AG04449 (cell line): Measurements from ENCODE around the gene IFT57.

ENCODE experiments used
- CTCF ChIA-PET: fragments of 350-600 bp; formaldehyde crosslinking; extraction: SDS; loops from one replicate; lab custom pipeline; 2021; ENCODE audit warnings: antibody characterized with exemption; lab: Yijun Ruan, JAX
- POLR2A ChIA-PET: fragments of 400-600, 350-600 bp; formaldehyde crosslinking; extraction: SDS; loops from one replicate; lab custom pipeline; 2020; ENCODE audit warnings: antibody characterized with exemption, inconsistent platforms; lab: Yijun Ruan, JAX
- DNase-seq: peaks from one replicate; pipeline ENCODE4 v3.0.0-alpha.2; 2010; ENCODE audit warnings: low read depth, low spot score
- H3K4me3 ChIP-seq: 2 replicates; pipeline ENCODE4 v1.5.1; 2011; ENCODE audit warnings: low read depth, mild to moderate bottlenecking, control low read depth, low read length
- TF ChIP-seq, protein P1 (sequence below): IDR thresholded peaks from one replicate; pipeline ENCODE4 v1.5.1; 2011; ENCODE audit warnings: mild to moderate bottlenecking, moderate library complexity, low read length, control low read depth, inconsistent platforms; ENCODE audit not compliant: insufficient read depth; ENCODE audit errors: missing control alignments

Gene IFT57

DNA sequence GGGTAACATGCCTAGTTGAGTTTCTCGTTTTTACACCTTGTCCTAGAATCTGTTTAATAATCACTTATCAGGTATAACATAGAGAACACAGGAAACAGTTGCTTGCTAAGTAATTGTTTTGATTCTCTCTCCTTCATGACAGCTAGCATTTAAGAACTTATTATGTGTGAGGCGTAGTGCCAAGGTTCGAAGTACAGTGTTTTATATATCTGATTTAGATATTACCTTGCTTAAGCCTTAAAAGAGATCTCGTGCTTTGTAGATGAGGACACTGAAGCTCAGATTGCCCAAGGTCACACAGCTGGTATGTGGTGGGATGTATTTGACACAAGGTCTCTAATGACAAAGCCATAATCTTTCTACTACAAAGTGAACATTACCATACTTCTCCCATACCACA lies 29.0 kb upstream of the IFT57 start:
- CTCF ChIA-PET = interaction anchor here (1.9 kb wide), 1 partner anchor 9 kb away, joined by 5 read pairs; no protein-coding TSS in a partner anchor
- TF ChIP-seq, protein P1, sequence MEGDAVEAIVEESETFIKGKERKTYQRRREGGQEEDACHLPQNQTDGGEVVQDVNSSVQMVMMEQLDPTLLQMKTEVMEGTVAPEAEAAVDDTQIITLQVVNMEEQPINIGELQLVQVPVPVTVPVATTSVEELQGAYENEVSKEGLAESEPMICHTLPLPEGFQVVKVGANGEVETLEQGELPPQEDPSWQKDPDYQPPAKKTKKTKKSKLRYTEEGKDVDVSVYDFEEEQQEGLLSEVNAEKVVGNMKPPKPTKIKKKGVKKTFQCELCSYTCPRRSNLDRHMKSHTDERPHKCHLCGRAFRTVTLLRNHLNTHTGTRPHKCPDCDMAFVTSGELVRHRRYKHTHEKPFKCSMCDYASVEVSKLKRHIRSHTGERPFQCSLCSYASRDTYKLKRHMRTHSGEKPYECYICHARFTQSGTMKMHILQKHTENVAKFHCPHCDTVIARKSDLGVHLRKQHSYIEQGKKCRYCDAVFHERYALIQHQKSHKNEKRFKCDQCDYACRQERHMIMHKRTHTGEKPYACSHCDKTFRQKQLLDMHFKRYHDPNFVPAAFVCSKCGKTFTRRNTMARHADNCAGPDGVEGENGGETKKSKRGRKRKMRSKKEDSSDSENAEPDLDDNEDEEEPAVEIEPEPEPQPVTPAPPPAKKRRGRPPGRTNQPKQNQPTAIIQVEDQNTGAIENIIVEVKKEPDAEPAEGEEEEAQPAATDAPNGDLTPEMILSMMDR = no peak
- POLR2A ChIA-PET = no interaction called here
- no peak overlapping the region for H3K4me3 ChIP-seq
- no peak for DNase-seq

DNA sequence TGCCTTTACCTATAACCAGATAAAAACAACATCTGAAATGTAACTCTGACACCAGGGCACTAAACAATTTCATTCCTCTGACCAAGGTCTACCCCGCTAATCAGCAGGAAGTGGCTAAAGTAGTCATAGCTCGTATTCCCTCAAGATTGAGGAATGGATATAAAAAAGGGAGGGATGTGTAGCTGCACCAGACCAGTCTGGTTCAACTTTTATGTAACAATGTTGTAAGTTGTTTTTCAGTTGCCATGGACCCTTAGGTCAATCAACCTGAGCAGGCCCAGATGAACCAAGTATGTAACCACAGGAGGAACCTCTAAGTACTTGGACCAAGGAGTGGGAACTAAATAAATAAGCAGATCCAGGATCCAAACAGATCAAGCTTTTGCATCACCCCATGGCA lies 28.4 kb upstream of the IFT57 start:
- no peak for DNase-seq
- ChIA-PET CTCF (interaction anchor here (1.9 kb wide), 1 partner anchor 8 kb away, joined by 5 read pairs; no protein-coding TSS in a partner anchor), POLR2A (no interaction called here)
- H3K4me3 ChIP-seq = no peak overlapping the region
- TF ChIP-seq, protein P1 = no peak

DNA sequence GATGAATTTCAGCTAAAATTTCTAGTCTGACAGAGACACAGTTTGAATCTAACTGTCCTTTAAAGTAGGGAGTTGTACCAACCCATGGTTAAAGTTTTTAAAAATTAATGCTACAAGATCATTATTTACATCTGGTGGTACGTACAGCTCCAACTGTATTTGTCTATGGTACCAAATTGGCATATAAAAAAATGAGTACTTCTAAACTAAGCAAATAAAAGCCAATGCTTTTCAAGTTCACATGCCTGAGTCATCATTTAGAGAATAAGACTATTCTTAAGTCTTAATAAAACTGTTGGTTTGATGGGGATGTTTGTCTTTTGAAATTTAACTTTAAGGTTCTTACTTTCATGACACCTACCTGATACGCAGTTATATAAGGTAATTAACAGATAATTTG lies 21.0 kb upstream of the IFT57 start:
- ChIA-PET CTCF (interaction anchor here (1.9 kb wide), 1 partner anchor 7 kb away, joined by 5 read pairs; no protein-coding TSS in a partner anchor), POLR2A (no interaction called here)
- TF ChIP-seq, protein P1 = no peak
- no peak overlapping the region for H3K4me3 ChIP-seq
- no peak for DNase-seq

DNA sequence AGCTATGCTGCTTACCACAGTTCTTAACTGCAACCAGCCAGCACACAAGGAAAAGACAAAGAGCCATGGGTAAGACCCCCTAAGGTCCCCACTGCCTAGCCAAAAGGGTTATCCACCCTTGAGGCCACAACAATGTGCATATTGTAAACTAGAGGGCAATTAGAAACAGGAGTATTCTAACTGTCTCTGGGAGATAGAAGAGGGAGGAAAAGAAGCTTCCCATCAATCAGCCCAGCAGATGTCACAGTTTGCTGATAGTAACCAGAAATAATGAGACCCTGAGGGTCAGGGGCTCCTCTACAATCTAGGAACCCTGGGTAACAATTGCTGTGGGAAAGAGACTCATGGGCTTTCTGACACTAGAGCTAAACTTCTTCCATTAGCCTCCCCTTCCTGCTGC lies 20.6 kb upstream of the IFT57 start:
- POLR2A ChIA-PET = no interaction called here
- no peak for DNase-seq
- CTCF ChIA-PET = interaction anchor here (1.9 kb wide), 1 partner anchor 8 kb away, joined by 5 read pairs; no protein-coding TSS in a partner anchor
- TF ChIP-seq, protein P1 = no peak
- no peak overlapping the region for H3K4me3 ChIP-seq

DNA sequence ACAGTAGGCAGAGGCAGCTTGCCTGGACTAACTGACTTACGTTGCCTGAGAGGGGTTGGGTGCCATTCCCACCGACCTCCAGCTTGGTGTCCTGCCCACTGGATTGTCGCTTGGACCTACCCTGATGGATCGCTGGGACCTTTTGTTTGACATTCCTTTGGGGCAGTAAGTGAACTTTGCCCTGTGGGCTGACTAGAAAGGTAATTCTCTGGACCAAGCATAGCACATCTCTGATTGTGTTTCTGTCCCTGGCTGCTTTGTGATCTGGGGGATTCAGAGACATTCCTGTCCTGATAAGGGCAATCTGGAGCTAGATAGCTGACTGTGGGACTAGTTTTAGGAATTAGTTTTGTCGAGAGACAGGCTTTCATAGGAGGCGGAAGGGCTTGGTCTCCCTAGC lies 19.5 kb upstream of the IFT57 start:
- no peak for DNase-seq
- TF ChIP-seq, protein P1 = no peak
- H3K4me3 ChIP-seq = no peak overlapping the region
- CTCF ChIA-PET = interaction anchor here (1.9 kb wide), 1 partner anchor 9 kb away, joined by 5 read pairs; no protein-coding TSS in a partner anchor
- POLR2A ChIA-PET = no interaction called here

DNA sequence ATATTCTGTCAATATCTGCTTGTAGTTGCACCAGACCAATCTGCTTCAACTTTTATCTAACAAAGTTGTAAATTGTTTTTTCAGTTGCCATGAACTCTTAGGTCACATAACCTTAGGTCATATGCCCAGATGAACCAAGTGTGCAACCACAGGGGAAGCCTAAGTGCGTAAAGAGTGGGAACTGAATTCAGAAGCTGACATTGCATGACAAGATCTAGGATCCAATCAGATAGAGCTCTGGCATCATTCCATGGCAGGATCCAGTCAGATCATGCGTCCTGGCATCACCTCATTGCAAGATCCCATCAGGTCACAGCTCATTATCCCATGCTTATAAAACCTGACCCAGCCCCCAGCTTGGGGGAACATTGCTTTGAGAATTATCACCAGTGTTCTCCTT lies 18.9 kb upstream of the IFT57 start:
- TF ChIP-seq, protein P1 = no peak
- ChIA-PET CTCF (no interaction called here), POLR2A (no interaction called here)
- DNase-seq = no peak
- H3K4me3 ChIP-seq = no peak overlapping the region
